ENCODE measurements around the gene NBAS. TPM values are rescaled to one million over a fixed set of nuclear protein-coding genes. Genes with fewer than 3 reads are reported as not detected.

Gene NBAS
- total and polyA plus RNA-seq, 2 of the 13 experiments (the other 11 are each of a cell fraction or from before 2014, with no cell fraction given): 33.6 to 58.7 TPM

- TF ChIP-seq PHF20 (CRISPR knock-in tag; IDR thresholded peaks at IDR 0.05) (no peak), USF2 (IDR thresholded peaks at IDR 0.05; ENCODE audit: low read depth, low read length) (no peak), USF2 (CRISPR knock-in tag; IDR thresholded peaks at IDR 0.05; ENCODE audit: borderline replicate concordance) (no peak), MAFF (IDR thresholded peaks at IDR 0.05; ENCODE audit: low read depth, low read length) (no peak), CTCF (CRISPR knock-in tag; IDR thresholded peaks at IDR 0.05) (no peak), DPF2 (CRISPR knock-in tag; IDR thresholded peaks at IDR 0.05; ENCODE audit: borderline replicate concordance, low read depth) (0 out of 2 replicates have a peak, but pooled peaks have one; percentile 53), FOXA1 (IDR thresholded peaks at IDR 0.05) (peak; percentile 70), FOXA1 (CRISPR knock-in tag; IDR thresholded peaks at IDR 0.05) (peak; percentile 86), PAXIP1 (CRISPR knock-in tag; conservative IDR thresholded peaks at IDR 0.05) (peak; percentile 52; the same call in 1 of the 2 replicates), ZNF10 (CRISPR knock-in tag; IDR thresholded peaks at IDR 0.05; ENCODE audit: borderline replicate concordance, low read depth) (no peak), ZNF276 (CRISPR knock-in tag; IDR thresholded peaks at IDR 0.05; ENCODE audit: low read depth) (no peak), KDM4B (CRISPR knock-in tag; IDR thresholded peaks at IDR 0.05) (no peak), ZFP36L2 (CRISPR knock-in tag; IDR thresholded peaks at IDR 0.05) (no peak), ZNF766 (CRISPR knock-in tag; IDR thresholded peaks at IDR 0.05; ENCODE audit: borderline replicate concordance) (no peak), TBL1XR1 (IDR thresholded peaks at IDR 0.05; ENCODE audit: borderline replicate concordance, low read length, partially characterized antibody) (peak; percentile 35), ZBTB20 (CRISPR knock-in tag; IDR thresholded peaks at IDR 0.05; ENCODE audit: borderline replicate concordance, low read depth) (0 out of 2 replicates have a peak, but pooled peaks have one; percentile 43), SP1 (IDR thresholded peaks at IDR 0.05) (no peak), SP1 (CRISPR knock-in tag; IDR thresholded peaks at IDR 0.05) (no peak), POGZ (CRISPR knock-in tag; IDR thresholded peaks at IDR 0.05) (0 out of 2 replicates have a peak, but pooled peaks have one; percentile 30), FIP1L1 (IDR thresholded peaks at IDR 0.05; ENCODE audit: borderline replicate concordance, insufficient read depth, low read depth, low read length) (no peak), KLF13 (CRISPR knock-in tag; IDR thresholded peaks at IDR 0.05) (no peak)
These were observed 201.2 kb downstream of the NBAS start (continued) for GRCh38 chr2:15359716-15360531.

All from HepG2 (cell line).